ENCODE results near the gene NCDN.

NCDN gene

GRCh38 chr1:35594005-35594760 lies 36.6 kb downstream of the NCDN start:
- DNase-seq, result no peak

GRCh38 chr1:35595684-35596083 lies 38.1 kb downstream of the NCDN start:
- DNase-seq, result no peak

- DNase-seq, result no peak
These were observed 40.3 kb downstream of the NCDN start for GRCh38 chr1:35597870-35598269.

- DNase-seq, result no peak
These were observed 41.3 kb downstream of the NCDN start for GRCh38 chr1:35598895-35599294.

- DNase-seq, result no peak
These were observed 41.8 kb downstream of the NCDN start for GRCh38 chr1:35599411-35599810.

- no peak for DNase-seq
These were observed 43.0 kb downstream of the NCDN start for GRCh38 chr1:35600593-35600992.

- no peak for DNase-seq
These were observed 45.9 kb downstream of the NCDN start for GRCh38 chr1:35603468-35603867.

GRCh38 chr1:35603941-35604340 lies 46.3 kb downstream of the NCDN start:
- DNase-seq, result no peak

- DNase-seq, result no peak
These were observed 47.7 kb downstream of the NCDN start for GRCh38 chr1:35605071-35605866.

- no peak for DNase-seq
These were observed 48.2 kb downstream of the NCDN start for GRCh38 chr1:35605867-35606182.

GRCh38 chr1:35611655-35612054 lies 54.1 kb downstream of the NCDN start:
- DNase-seq, result no peak

- no peak for DNase-seq
These were observed 57.8 kb downstream of the NCDN start for GRCh38 chr1:35615440-35615839.

Measured in NCI-H526 treated with DMSO at 0.1 percent for 48 hours (cell line).